Measurements from ENCODE around the gene MRPL36. TPM values are rescaled to one million over a fixed set of nuclear protein-coding genes. Genes with fewer than 3 reads are reported as not detected.

The MRPL36 gene
- total and polyA plus RNA-seq, 9 of the 15 experiments (the other 6 are each of a cell fraction or from before 2014, with no cell fraction given) = 78.3 to 557 (median 124) TPM

GRCh38 chr5:1769752-1770442 lies 29.7 kb downstream of the MRPL36 start:
- ChIA-PET POLR2A (interaction anchor here (0.6 kb wide), 1 partner anchor 18 kb away, joined by 3 read pairs; no protein-coding TSS in a partner anchor), CTCF (ENCODE audit: low intra/inter-chr PET ratio) (no interaction called here)
- Histone ChIP-seq H3K27ac (ENCODE audit: extremely low read depth, low read depth, low read length) (no peak overlapping the region), H3K9me1 (ENCODE audit: control insufficient read depth, insufficient read depth, low read length) (no peaks in the 10 kb centered on the region), H3K9me3 (replicated peaks; ENCODE audit: control insufficient read depth, insufficient read depth, low read depth, low read length) (no peaks in the 10 kb centered on the region), H3K4me2 (ENCODE audit: insufficient read depth, low read length) (no peak overlapping the region), H4K20me1 (replicated peaks; ENCODE audit: control insufficient read depth, insufficient read depth, low read length) (0 out of 2 replicates have a peak, but pooled peaks cover 3% of the 10 kb centered on the region), H3K4me1 (replicated peaks in 1 of 2; ENCODE audit: control insufficient read depth in 2 of 2, insufficient read depth in 2 of 2, low read length in 2 of 2) (peaks cover 0 to 7% of the 10 kb centered on the region in 2 experiments; a peak in 1 of 5 replicates), H3K9ac (ENCODE audit: insufficient read depth in 1 of 2, low read depth in 2 of 2, low read length in 2 of 2) (no peak overlapping the region), H3K36me3 (ENCODE audit: control insufficient read depth, insufficient read depth, low read length) (no peaks in the 10 kb centered on the region), H3K79me2 (ENCODE audit: control insufficient read depth, insufficient read depth, low read length) (no peaks in the 10 kb centered on the region), H3K4me3 (no peak overlapping the region), H3K27me3 (ENCODE audit: control insufficient read depth in 2 of 2, insufficient read depth in 2 of 2, low read length in 2 of 2) (peaks cover 55 to 77% of the 10 kb centered on the region in 2 experiments), H2AFZ (ENCODE audit: low read depth, low read length) (no peak overlapping the region)
- no peak for FAIRE-seq
- BruUV-seq (replicated peaks) = no TSS peak
- 0 out of 3 replicates have a peak, but pooled peaks have one; percentile 32 for ATAC-seq
- DNase-seq (ENCODE audit: extremely low read depth in 1 of 4, low spot score in 3 of 4) = no peak
- intact Hi-C loops (cut with micrococcal nuclease) = no loop called here
- 23% methylated on average over 30 of the region's 30 CpGs for WGBS (ENCODE audit: insufficient coverage, low coverage, missing lambda C conversion rate)
- in situ Hi-C loops (cut with MboI) = no loop called here
- TF ChIP-seq PHF8 (IDR thresholded peaks at IDR 0.05; ENCODE audit: borderline replicate concordance, low read length) = no peak
- no peak for TF ChIP-seq ESRRB (CRISPR knock-in tag; IDR thresholded peaks at IDR 0.05; ENCODE audit: borderline replicate concordance)
- no peak for TF ChIP-seq ZNF354B (CRISPR knock-in tag; IDR thresholded peaks at IDR 0.05)
- TF ChIP-seq GMEB1 (CRISPR knock-in tag; IDR thresholded peaks at IDR 0.05) = no peak
- no peak for TF ChIP-seq ZNF57 (CRISPR knock-in tag; IDR thresholded peaks at IDR 0.05)
- TF ChIP-seq TEAD1 (CRISPR knock-in tag; IDR thresholded peaks at IDR 0.05) = no peak

Measured in K562 (cell line).